ENCODE data around the gene ALAD. TPM values are rescaled to one million over a fixed set of nuclear protein-coding genes. Genes with fewer than 3 reads are reported as not detected.

Gene ALAD
- total and polyA plus RNA-seq, 2 of the 13 experiments (the other 11 are each of a cell fraction or from before 2014, with no cell fraction given), result 21.8 to 30.1 TPM

GRCh38 chr9:113381909-113382411 lies 19.1 kb downstream of the ALAD start (continued):
- no peak for TF ChIP-seq ZNF3 (CRISPR knock-in tag; IDR thresholded peaks at IDR 0.05)
- TF ChIP-seq GTF2F1 (IDR thresholded peaks at IDR 0.05; ENCODE audit: low read length), result no peak
- no peak; the same call in 1 of the 2 replicates for TF ChIP-seq ZBTB7B (CRISPR knock-in tag; IDR thresholded peaks at IDR 0.05)
- TF ChIP-seq HMGA1 (CRISPR knock-in tag; conservative IDR thresholded peaks at IDR 0.05), result no peak
- TF ChIP-seq SNAPC5 (CRISPR knock-in tag; IDR thresholded peaks at IDR 0.05; ENCODE audit: borderline replicate concordance), result no peak
- TF ChIP-seq BRCA1 (CRISPR knock-in tag; IDR thresholded peaks at IDR 0.05), result peak; percentile 4; the same call in 1 of the 2 replicates
- no peak for TF ChIP-seq NKX3-1 (CRISPR knock-in tag; IDR thresholded peaks at IDR 0.05)
- no peak for TF ChIP-seq SP4 (CRISPR knock-in tag; IDR thresholded peaks at IDR 0.05)
- peak; percentile 32 to 69; a peak in 3 of 4 replicates for TF ChIP-seq NR2F1 (CRISPR knock-in tag; IDR thresholded peaks at IDR 0.05)
- TF ChIP-seq CC2D1A (CRISPR knock-in tag; IDR thresholded peaks at IDR 0.05), result no peak
- no peak for TF ChIP-seq TFE3 (CRISPR knock-in tag; IDR thresholded peaks at IDR 0.05)
- no peak for TF ChIP-seq ZNF124 (CRISPR knock-in tag; IDR thresholded peaks at IDR 0.05)
- no peak for TF ChIP-seq ZNF839 (CRISPR knock-in tag; IDR thresholded peaks at IDR 0.05; ENCODE audit: borderline replicate concordance)
- TF ChIP-seq ATRX (CRISPR knock-in tag; IDR thresholded peaks at IDR 0.05; ENCODE audit: borderline replicate concordance), result no peak
- no peak for TF ChIP-seq ZNF101 (CRISPR knock-in tag; IDR thresholded peaks at IDR 0.05; ENCODE audit: borderline replicate concordance, low read depth)
- peak; percentile 63; the same call in 1 of the 2 replicates for TF ChIP-seq PHF21A (CRISPR knock-in tag; IDR thresholded peaks at IDR 0.05)
- TF ChIP-seq ZNF772 (CRISPR knock-in tag; IDR thresholded peaks at IDR 0.05), result peak; percentile 15; the same call in 1 of the 2 replicates
- peak; percentile 17; the same call in 1 of the 2 replicates for TF ChIP-seq DMAP1 (CRISPR knock-in tag; IDR thresholded peaks at IDR 0.05)
- TF ChIP-seq TBX3 (IDR thresholded peaks at IDR 0.05; ENCODE audit: borderline replicate concordance), result no peak
- TF ChIP-seq MAZ (IDR thresholded peaks at IDR 0.05; ENCODE audit: borderline replicate concordance, low read depth, low read length), result no peak
- TF ChIP-seq MAZ (CRISPR knock-in tag; IDR thresholded peaks at IDR 0.05; ENCODE audit: low read depth), result no peak
- no peak for TF ChIP-seq CENPT (CRISPR knock-in tag; IDR thresholded peaks at IDR 0.05; ENCODE audit: low read depth)
- no peak for TF ChIP-seq ZNF703 (CRISPR knock-in tag; IDR thresholded peaks at IDR 0.05; ENCODE audit: borderline replicate concordance)
- TF ChIP-seq SIX4 (CRISPR knock-in tag; IDR thresholded peaks at IDR 0.05), result no peak
- no peak for TF ChIP-seq ELK4 (CRISPR knock-in tag; IDR thresholded peaks at IDR 0.05; ENCODE audit: borderline replicate concordance)
- no peak for TF ChIP-seq BORCS8-MEF2B (CRISPR knock-in tag; IDR thresholded peaks at IDR 0.05)
- TF ChIP-seq ZBTB34 (CRISPR knock-in tag; IDR thresholded peaks at IDR 0.05), result no peak
- no peak for TF ChIP-seq ZNF589 (CRISPR knock-in tag; conservative IDR thresholded peaks at IDR 0.05)
- TF ChIP-seq ZNF12 (CRISPR knock-in tag; IDR thresholded peaks at IDR 0.05), result peak; percentile 82
- TF ChIP-seq MYNN (CRISPR knock-in tag; IDR thresholded peaks at IDR 0.05; ENCODE audit: low read depth), result no peak

All from HepG2 (cell line).